Lower leg skin (tissue), 4 donors: ENCODE measurements around the gene NFE2L1. TPM values are rescaled to one million over a fixed set of nuclear protein-coding genes. Genes with fewer than 3 reads are reported as not detected.
"Not testable (repeated sequence)": the region's sequence is repeated elsewhere in the genome, so short reads cannot be mapped to it uniquely, and the experiment has no call there.

Experiments used
- DNase-seq, 2 donors: peaks; one replicate each; pipeline ENCODE4 v3.0.0-alpha.2; 2019; ENCODE audit warnings: low spot score in 2 of 2
- H3K4me3 ChIP-seq: fragments of 200-600 bp; sonication (generic); 2 replicates; pipeline ENCODE4 v1.5.1; 2017; ENCODE audit warnings: mild to moderate bottlenecking, low read depth; ENCODE audit not compliant: poor library complexity, severe bottlenecking
- POLR2A ChIP-seq, 2 donors: fragments of 450-650 bp; IDR thresholded peaks; one replicate each; pipeline ENCODE4 v1.6.1; 2016 to 2017; ENCODE audit warnings: antibody characterized with exemption in 2 of 2, mild to moderate bottlenecking in 1 of 2, moderate library complexity in 1 of 2
- WGBS, 2 donors: methylation state at CpG; one replicate each; pipeline ENCODE4 v1.1.5; 2018; 5-methylcytosine and 5-hydroxymethylcytosine counted together
- intact Hi-C: fragments of 100-400 bp; cut with DNase I; formaldehyde crosslinking; loops from one replicate; pipeline ENCODE4 v1.15.0; 2023; ENCODE audit warnings: low total_unique reads
- total RNA-seq, 4 donors: library from RNA; depleted of rRNA; stranded (reverse); fragments of >200 nt; gene quantifications; one replicate each; pipeline ENCODE4 v1.1.0, GENCODE V29; 2016
- TF ChIP-seq, protein P1 (sequence below), 3 donors: fragments of 450-650 bp; IDR thresholded peaks; one replicate each; pipeline ENCODE4 v1.5.1; 2016; ENCODE audit warnings: antibody characterized with exemption in 3 of 3, mild to moderate bottlenecking in 3 of 3, moderate library complexity in 2 of 3

Gene NFE2L1
- total RNA-seq, 4 donors from 2014 or later: 97.2 to 158 (median 117) TPM

DNA sequence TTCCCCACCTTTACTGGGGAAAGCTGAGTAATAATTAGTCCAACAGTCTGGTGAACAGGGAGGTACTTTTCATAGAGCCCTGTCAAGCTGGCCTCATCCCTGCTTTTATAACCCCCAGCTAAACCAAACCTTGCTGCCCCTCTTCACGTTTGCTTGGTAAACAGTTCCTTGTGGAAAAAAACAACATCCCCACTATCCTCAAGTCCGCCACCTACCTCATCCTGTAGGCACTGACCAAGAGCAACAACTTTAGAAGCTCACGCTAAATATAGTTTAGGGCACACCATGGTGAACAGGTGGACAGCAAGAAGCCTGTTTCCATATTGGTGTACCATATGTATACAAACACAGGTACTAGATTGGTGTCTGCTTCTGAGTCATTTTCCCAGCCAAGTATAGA lies 16.5 kb downstream of the NFE2L1 start:
- intact Hi-C loops: no loop called here
- DNase-seq: no peak
- no peak for TF ChIP-seq POLR2A (IDR thresholded peaks at IDR 0.05)
- TF ChIP-seq, protein P1, sequence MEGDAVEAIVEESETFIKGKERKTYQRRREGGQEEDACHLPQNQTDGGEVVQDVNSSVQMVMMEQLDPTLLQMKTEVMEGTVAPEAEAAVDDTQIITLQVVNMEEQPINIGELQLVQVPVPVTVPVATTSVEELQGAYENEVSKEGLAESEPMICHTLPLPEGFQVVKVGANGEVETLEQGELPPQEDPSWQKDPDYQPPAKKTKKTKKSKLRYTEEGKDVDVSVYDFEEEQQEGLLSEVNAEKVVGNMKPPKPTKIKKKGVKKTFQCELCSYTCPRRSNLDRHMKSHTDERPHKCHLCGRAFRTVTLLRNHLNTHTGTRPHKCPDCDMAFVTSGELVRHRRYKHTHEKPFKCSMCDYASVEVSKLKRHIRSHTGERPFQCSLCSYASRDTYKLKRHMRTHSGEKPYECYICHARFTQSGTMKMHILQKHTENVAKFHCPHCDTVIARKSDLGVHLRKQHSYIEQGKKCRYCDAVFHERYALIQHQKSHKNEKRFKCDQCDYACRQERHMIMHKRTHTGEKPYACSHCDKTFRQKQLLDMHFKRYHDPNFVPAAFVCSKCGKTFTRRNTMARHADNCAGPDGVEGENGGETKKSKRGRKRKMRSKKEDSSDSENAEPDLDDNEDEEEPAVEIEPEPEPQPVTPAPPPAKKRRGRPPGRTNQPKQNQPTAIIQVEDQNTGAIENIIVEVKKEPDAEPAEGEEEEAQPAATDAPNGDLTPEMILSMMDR (IDR thresholded peaks at IDR 0.05): no peak
- WGBS, 2 donors: 88 to 92% methylated on average over 3 of the region's 3 CpGs
- no peak overlapping the region for H3K4me3 ChIP-seq

DNA sequence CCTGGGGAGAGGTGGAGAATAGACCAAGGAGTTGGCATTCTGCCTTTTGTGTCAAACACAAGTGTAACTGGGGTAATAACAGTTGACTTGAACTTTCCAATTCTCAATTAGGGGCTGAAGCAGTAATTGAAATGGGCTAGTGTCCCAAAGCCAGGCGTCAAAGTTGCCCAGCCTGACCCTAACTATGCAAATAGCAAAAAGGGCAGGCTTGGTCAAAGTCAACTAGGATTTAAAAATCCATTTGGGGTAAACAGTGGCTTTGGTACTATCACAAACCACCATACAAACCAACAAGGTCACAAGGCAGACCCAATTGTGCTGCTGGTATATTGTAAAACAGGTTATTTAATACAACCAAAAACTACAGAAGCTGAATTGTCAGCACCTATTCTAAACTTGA lies 18.0 kb downstream of the NFE2L1 start:
- no peak for TF ChIP-seq POLR2A (IDR thresholded peaks at IDR 0.05)
- 53 to 63% methylated on average over 1 of the region's 1 CpG for WGBS, 2 donors
- DNase-seq: no peak
- H3K4me3 ChIP-seq: no peak overlapping the region
- intact Hi-C loops: no loop called here

DNA sequence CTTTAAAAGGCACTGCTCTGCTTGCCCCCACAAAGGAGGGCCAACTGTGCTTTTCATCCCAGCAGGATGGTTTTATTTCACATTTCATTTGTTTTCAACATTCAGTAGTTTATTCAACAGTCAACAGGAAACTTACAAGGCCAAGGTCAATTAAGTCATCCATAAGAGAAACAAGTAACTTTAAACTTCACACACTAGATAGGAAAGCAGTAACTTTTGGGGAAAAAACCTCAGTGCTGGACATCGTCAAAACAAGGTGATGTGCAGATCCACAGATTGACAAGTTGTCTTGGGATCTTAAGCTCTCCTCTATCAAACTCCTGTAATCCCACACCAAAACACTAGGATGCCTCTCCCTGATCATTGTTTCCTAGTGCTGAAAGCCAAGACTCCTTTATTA lies 18.5 kb downstream of the NFE2L1 start:
- intact Hi-C loops: no loop called here
- WGBS, 2 donors: 59 to 76% methylated on average over 1 of the region's 1 CpG
- DNase-seq: no peak

DNA sequence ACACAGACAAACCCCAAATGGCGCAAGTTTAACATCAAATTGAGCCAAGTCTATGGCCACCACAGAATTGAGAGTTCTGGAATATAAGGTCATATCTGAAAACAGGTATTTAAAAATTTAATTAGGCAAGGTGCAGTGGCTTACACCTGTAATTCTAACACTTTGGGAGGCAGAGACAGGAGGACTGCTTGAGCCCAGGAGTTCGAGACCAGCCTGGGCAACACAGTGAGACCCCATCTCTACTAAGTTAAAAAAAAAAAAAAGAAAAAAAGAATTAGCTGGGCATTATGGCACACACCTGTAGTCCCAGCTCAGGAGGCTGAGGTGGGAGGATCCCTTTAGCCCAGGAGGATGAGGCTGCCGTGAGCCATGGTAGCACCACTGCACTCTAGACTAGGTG lies 19.1 kb downstream of the NFE2L1 start:
- H3K4me3 ChIP-seq: no peak overlapping the region
- TF ChIP-seq POLR2A (IDR thresholded peaks at IDR 0.05): no peak
- TF ChIP-seq, protein P1 (IDR thresholded peaks at IDR 0.05): no peak
- DNase-seq: no peak
- WGBS, 2 donors: 81 to 86% methylated on average over 3 of the region's 3 CpGs
- intact Hi-C loops: no loop called here

More for the DNA sequence above, 18.5 kb downstream of the NFE2L1 start:
- no peak overlapping the region for H3K4me3 ChIP-seq
- TF ChIP-seq POLR2A (IDR thresholded peaks at IDR 0.05): no peak
- TF ChIP-seq, protein P1 (IDR thresholded peaks at IDR 0.05): no peak

DNA sequence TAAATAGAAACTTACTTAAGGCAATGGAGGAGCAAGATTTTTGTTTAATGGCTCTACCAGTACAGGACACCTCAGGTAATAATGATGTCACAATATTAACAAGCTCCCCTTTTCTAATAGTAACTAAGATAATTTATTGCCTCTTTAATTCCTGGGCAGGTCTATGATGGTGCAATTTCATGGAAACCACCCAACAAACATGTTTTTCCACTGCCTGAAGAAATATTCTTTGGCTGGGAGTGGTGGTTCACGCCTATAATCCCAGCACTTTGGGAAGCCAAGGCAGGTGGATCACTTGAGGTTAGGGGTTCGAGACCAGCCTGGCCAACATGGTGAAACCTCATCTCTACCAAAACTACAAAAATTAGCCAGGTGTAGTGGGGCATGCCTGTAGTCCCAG lies 19.6 kb downstream of the NFE2L1 start:
- WGBS, 2 donors: 38 to 51% methylated on average over 2 of the region's 2 CpGs
- not testable (repeated sequence) for DNase-seq

DNA sequence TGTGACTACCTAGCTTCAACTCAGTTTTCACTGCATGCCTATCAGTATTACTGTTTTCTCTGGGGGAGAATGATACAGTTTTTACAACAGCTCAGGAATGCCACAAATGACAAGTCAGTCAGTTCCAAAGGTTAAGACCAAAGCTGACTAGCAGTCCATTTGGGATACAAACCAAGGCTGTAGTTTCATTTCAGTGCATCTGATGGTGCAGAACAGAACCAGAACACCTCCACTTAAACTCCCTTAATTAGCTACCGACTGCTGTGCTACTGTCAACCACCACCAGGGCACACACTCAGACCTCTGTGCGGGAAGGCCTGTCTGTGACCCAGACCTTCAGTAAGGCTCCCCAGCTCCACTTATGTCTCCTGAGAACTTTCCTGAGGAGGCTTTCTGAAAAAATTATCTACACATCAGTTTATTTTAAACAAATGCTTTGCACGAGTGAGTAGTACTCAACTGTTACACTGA lies 20.4 kb downstream of the NFE2L1 start:
- intact Hi-C loops: loop anchor here (2.0 kb wide), 1 partner anchor 218 kb away; the partner anchor contains the start of gene SP6
- H3K4me3 ChIP-seq: no peak overlapping the region
- DNase-seq: no peak
- 66 to 67% methylated on average over 3 of the region's 3 CpGs for whole genome bisulfite sequencing, 2 donors
- TF ChIP-seq, protein P1 (IDR thresholded peaks at IDR 0.05): no peak
- no peak for TF ChIP-seq POLR2A (IDR thresholded peaks at IDR 0.05)

More for the DNA sequence above, 19.6 kb downstream of the NFE2L1 start:
- not testable (repeated sequence) for H3K4me3 ChIP-seq
- intact Hi-C loops: loop anchor here (2.0 kb wide), 1 partner anchor 217 kb away; the partner anchor contains the start of gene SP6

DNA sequence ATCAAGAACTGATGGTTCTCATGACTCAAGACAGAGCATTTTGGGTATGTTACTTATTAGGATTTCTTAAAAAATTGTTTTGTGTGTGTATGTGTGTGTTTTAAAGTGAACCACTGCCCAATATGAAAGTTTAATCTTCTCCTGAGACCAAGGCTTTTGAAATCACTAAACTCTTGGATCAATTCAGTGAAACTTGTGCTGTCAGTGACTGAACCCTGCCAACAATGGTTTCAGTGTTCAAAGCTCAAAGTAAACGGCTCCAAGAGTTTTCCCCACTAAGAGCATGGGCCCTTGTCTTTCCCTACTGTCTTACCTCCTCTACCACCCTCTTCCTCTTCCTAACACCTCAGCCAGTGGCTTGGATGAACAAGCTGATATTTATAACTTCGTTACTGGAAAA lies 22.0 kb downstream of the NFE2L1 start:
- intact Hi-C loops: no loop called here

More for the DNA sequence above, 22.0 kb downstream of the NFE2L1 start:
- no peak overlapping the region for H3K4me3 ChIP-seq
- no peak for TF ChIP-seq POLR2A (IDR thresholded peaks at IDR 0.05)
- TF ChIP-seq, protein P1 (IDR thresholded peaks at IDR 0.05): no peak
- 51 to 62% methylated on average over 2 of the region's 2 CpGs for WGBS, 2 donors
- DNase-seq: no peak
